Duodenal mucosa (tissue), 2 donors: Measurements from ENCODE around the gene ZBTB42.

ENCODE experiments used
- H3K27ac ChIP-seq: one replicate; pipeline ENCODE4 v1.7.0; 2013; ENCODE audit warnings: low read depth, low read length
- H3K27me3 ChIP-seq, 2 donors: one replicate each; pipeline ENCODE4 v1.7.0; 2013; ENCODE audit warnings: low read length in 2 of 2, control low read depth in 1 of 2; ENCODE audit not compliant: insufficient read depth in 2 of 2, control insufficient read depth in 1 of 2
- H3K36me3 ChIP-seq, 2 donors: one replicate each; pipeline ENCODE4 v1.7.0; 2013; ENCODE audit warnings: low read length in 2 of 2, control low read depth in 1 of 2; ENCODE audit not compliant: insufficient read depth in 2 of 2, control insufficient read depth in 1 of 2
- H3K4me1 ChIP-seq, 2 donors: one replicate each; pipeline ENCODE4 v1.7.0; 2013; ENCODE audit warnings: low read length in 2 of 2, control low read depth in 1 of 2; ENCODE audit not compliant: insufficient read depth in 2 of 2, control insufficient read depth in 1 of 2
- H3K4me3 ChIP-seq, 2 donors: one replicate each; pipeline ENCODE4 v1.7.0; 2013; ENCODE audit warnings: low read length in 2 of 2, low read depth in 1 of 2
- H3K9ac ChIP-seq, 2 donors: one replicate each; pipeline ENCODE4 v1.7.0; 2013; ENCODE audit warnings: low read length in 2 of 2, low read depth in 1 of 2
- H3K9me3 ChIP-seq, 2 donors: one replicate each; pipeline ENCODE4 v1.7.0; 2013; ENCODE audit warnings: low read length in 2 of 2, control low read depth in 1 of 2; ENCODE audit not compliant: control insufficient read depth in 1 of 2

Gene ZBTB42

GRCh38 chr14:104788873-104789663, 11.8 kb upstream of the ZBTB42 start:
- Histone ChIP-seq H3K9ac (no peak overlapping the region), H3K27ac (no peak overlapping the region), H3K27me3 (no peaks in the 10 kb centered on the region), H3K9me3 (no peaks in the 10 kb centered on the region), H3K36me3 (peaks cover 12 to 29% of the 10 kb centered on the region in 2 donors), H3K4me3 (no peak overlapping the region), H3K4me1 (peaks cover 13 to 20% of the 10 kb centered on the region in 2 donors)

DNA sequence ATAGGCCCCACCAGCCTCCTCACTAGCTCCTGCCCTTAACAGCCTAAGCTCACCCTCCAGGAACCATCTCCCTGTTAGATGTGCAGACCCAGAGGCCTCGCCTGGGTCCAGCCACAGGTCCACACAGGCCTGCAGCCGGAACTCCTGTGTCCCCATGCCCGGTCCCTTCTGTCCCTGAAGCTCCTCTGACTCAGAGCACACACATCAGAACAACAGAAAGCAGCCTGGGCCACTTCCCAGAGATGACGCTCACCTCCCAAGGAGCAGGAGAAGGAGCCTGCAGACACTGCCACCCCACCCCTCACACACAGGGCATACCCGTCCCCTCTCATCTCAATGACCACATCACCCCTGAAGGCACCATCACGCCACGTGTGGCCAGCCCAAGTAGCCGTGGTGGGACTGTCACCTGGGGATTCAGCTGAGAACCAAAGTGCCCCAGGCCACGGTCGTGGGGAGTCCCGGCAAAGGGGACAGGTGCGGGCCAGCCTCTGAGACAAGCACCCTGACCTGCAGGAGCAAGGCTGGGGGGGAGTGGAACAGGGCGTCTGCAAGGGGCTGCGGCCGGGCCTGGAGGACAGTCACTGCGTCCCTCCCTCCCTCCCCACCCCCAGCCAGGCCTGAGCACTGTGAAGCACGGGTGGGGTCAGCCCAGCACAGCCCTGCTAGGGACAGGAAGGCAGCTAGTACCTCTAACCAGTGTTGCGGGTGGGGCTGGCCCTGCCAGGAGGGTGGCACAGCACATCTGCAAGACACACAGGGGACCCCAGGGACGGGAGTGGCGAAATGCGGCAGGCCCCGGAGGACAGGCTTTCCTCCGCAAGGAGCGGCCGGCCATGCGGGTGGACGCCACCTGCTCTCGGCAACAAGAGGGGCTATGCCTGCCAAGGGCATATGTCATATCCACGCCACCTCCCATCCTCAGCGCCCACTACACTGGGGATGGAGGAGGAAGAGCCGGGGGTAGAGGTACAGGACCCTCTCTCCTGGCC, 10.9 kb upstream of the ZBTB42 start:
- Histone ChIP-seq H3K9ac (no peak overlapping the region), H3K36me3 (peaks cover 12 to 29% of the 10 kb centered on the region in 2 donors), H3K4me1 (peaks cover 19 to 25% of the 10 kb centered on the region in 2 donors), H3K4me3 (no peak overlapping the region), H3K9me3 (no peaks in the 10 kb centered on the region), H3K27me3 (no peaks in the 10 kb centered on the region), H3K27ac (no peak overlapping the region)

- Histone ChIP-seq H3K27ac (no peak overlapping the region), H3K9me3 (no peaks in the 10 kb centered on the region), H3K9ac (no peak overlapping the region), H3K27me3 (no peaks in the 10 kb centered on the region), H3K4me3 (no peak overlapping the region), H3K36me3 (peaks cover 12 to 29% of the 10 kb centered on the region in 2 donors), H3K4me1 (peaks cover 26 to 30% of the 10 kb centered on the region in 2 donors)
These were observed 9.5 kb upstream of the ZBTB42 start for GRCh38 chr14:104791425-104791824.

GRCh38 chr14:104792101-104792884, 8.6 kb upstream of the ZBTB42 start:
- Histone ChIP-seq H3K9ac (no peak overlapping the region), H3K27me3 (no peaks in the 10 kb centered on the region), H3K36me3 (peaks cover 12 to 28% of the 10 kb centered on the region in 2 donors), H3K4me1 (peaks cover 33 to 39% of the 10 kb centered on the region in 2 donors), H3K9me3 (no peaks in the 10 kb centered on the region), H3K27ac (no peak overlapping the region), H3K4me3 (no peak overlapping the region)

GRCh38 chr14:104792945-104793702, 7.8 kb upstream of the ZBTB42 start:
- Histone ChIP-seq H3K27me3 (no peaks in the 10 kb centered on the region), H3K9ac (peak overlapping the region in 1 of 2 donors; percentile 76), H3K36me3 (peaks cover 12 to 22% of the 10 kb centered on the region in 2 donors), H3K4me1 (peaks cover 42 to 43% of the 10 kb centered on the region in 2 donors), H3K4me3 (no peak overlapping the region), H3K9me3 (no peaks in the 10 kb centered on the region), H3K27ac (no peak overlapping the region)

DNA sequence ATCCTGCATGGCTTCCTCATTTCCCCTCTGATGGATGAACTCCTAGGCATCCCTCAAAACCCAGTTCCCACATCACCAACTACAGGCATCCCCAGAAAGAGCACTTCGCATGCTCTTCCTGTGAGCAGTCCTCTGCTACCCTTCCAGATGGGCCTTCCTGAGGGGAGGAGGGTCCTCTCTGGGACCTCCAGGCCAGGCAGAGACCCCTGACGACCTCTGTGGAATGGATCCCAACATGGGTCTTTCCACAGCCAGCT, 7.3 kb upstream of the ZBTB42 start:
- no peak overlapping the region for H3K27ac ChIP-seq
- H3K36me3 ChIP-seq: peaks cover 12 to 22% of the 10 kb centered on the region in 2 donors
- H3K9me3 ChIP-seq: no peaks in the 10 kb centered on the region
- peak overlapping the region in 1 of 2 donors; percentile 76 for H3K9ac ChIP-seq
- H3K4me1 ChIP-seq: peaks cover 42 to 44% of the 10 kb centered on the region in 2 donors
- H3K4me3 ChIP-seq: peak overlapping the region; percentile 81 to 87
- H3K27me3 ChIP-seq: no peaks in the 10 kb centered on the region

DNA sequence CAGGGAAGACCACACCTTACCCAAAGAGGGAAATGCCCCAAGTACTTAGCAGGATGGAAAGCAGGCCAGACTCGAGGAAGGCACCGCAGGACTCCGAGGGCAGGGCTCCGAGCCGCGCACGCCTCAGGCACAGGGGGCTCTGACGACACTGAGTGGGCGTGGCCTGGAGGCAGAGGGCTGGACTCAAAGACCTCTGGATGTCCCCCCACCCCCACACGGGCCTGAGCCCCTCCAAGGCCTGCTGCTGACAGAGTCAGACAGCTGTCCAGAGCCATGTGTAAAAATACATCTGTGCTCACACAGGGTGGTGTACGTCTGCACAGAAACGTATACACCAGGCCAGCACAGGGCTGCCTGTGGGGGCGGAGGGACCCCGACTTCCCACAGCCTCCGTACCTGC, 6.8 kb upstream of the ZBTB42 start:
- H3K9ac ChIP-seq: peak overlapping the region; percentile 76 to 92
- H3K9me3 ChIP-seq: no peaks in the 10 kb centered on the region
- peaks cover 42 to 44% of the 10 kb centered on the region in 2 donors for H3K4me1 ChIP-seq
- H3K27ac ChIP-seq: no peak overlapping the region
- H3K27me3 ChIP-seq: no peaks in the 10 kb centered on the region
- peaks cover 12 to 22% of the 10 kb centered on the region in 2 donors for H3K36me3 ChIP-seq
- peak overlapping the region; percentile 81 to 87 for H3K4me3 ChIP-seq

DNA sequence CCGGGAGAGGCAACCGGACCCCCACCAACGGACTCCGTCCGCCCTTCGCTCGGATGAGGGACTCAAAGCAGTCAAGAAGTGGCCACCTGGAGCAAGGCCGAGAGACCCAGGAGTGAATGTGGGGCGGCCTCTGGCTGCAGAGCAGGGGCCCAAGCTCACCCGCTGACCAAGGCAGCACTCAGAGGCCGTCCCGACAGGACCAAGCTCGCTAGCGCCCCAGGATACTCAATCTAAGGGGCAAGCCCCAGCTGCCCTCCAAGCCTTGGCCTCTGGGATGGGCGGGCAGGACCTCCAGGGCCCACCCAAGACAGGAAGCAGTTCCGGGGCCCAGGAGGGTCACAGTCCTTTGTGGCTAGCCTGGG, 6.3 kb upstream of the ZBTB42 start:
- H3K27me3 ChIP-seq: no peaks in the 10 kb centered on the region
- peaks cover 12 to 22% of the 10 kb centered on the region in 2 donors for H3K36me3 ChIP-seq
- H3K4me1 ChIP-seq: peaks cover 45 to 46% of the 10 kb centered on the region in 2 donors
- H3K9me3 ChIP-seq: no peaks in the 10 kb centered on the region
- peak overlapping the region; percentile 76 to 92 for H3K9ac ChIP-seq
- H3K27ac ChIP-seq: no peak overlapping the region
- H3K4me3 ChIP-seq: peak overlapping the region; percentile 81 to 87

DNA sequence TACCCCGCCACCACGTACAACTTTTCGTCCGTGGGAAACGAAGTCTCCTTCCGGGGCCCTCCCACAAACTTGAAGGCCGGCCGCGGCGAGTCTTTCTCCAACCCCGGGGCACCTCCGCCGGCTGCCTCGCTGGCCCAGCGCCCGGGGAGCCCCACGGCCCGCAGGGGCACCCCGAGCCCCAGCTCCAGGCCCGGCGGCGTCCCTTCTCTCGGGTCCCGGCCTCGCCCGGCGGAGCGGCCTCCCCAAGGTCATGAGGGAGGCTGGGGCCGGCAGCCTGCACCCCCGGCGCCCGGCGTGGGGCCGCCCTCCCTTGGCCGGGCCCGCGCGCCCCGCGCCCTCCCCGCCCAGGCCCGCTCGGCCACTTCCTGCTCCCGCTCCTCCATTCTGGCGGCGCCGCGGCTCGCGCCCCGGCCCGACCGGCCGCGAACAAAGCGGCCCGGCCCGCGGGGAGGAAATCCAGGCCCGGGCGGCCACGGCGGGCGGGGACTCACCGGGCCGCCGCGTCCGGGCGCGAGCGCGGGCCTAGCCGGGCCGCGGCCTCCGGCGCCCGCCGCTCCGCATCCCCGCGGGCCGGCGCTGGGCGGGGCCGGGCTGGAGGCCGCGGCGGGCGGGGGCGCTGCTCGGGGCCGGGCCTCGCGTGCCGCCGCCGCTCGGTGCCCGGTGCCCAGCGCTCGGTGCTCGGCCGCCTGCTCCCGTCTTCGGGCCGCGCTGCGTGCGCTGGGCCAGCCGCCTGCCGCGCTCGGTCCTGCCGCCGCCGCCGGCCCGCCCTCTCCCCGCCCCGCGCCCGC, 5.7 kb upstream of the ZBTB42 start, which contains the start of gene AKT1:
AKT1 (minus strand) TSS at position 756 of the 788 bp plus-strand sequence. CDS start 3,105 bp downstream, outside the sequence.
- Histone ChIP-seq H3K4me1 (peaks cover 49 to 50% of the 10 kb centered on the region in 2 donors), H3K9ac (peak within 1 kb of the TSS; percentile 76 to 92), H3K4me3 (peak within 1 kb of the TSS; percentile 81 to 87), H3K36me3 (peaks cover 8 to 19% of the 10 kb centered on the region in 2 donors), H3K9me3 (no peaks in the 10 kb centered on the region), H3K27ac (peak within 1 kb of the TSS; percentile 70), H3K27me3 (no peaks in the 10 kb centered on the region)
